ENCODE results near the gene TMEM171.

Gene TMEM171

GRCh38 chr5:73126381-73126780, 6.0 kb downstream of the TMEM171 start:
- no peaks in the 10 kb centered on the region for H3K9me2 ChIP-seq (replicated peaks; ENCODE audit: low read depth, low read length)
- no peaks in the 10 kb centered on the region for H4K20me1 ChIP-seq (ENCODE audit: insufficient read depth, low read length, poor library complexity, severe bottlenecking)
- no peak overlapping the region for H3K4me2 ChIP-seq (ENCODE audit: low read depth, low read length, poor library complexity, severe bottlenecking)
- TF ChIP-seq EZH2phosphoT487 (IDR thresholded peaks at IDR 0.05; ENCODE audit: borderline replicate concordance): no peak
- no peak for TF ChIP-seq CTCF (conservative IDR thresholded peaks at IDR 0.05; ENCODE audit: low read length)
- H3K4me3 ChIP-seq (ENCODE audit: low read length, poor library complexity, severe bottlenecking): no peak overlapping the region
- H3K9me3 ChIP-seq (ENCODE audit: insufficient read depth, low read depth, low read length): no peaks in the 10 kb centered on the region
- no peaks in the 10 kb centered on the region for H3K36me3 ChIP-seq (ENCODE audit: insufficient read depth, low read length)
- no peaks in the 10 kb centered on the region for H3F3A ChIP-seq (ENCODE audit: low read depth)
- H3K79me2 ChIP-seq (ENCODE audit: insufficient read depth, low read length): no peaks in the 10 kb centered on the region
- no peaks in the 10 kb centered on the region for H3K4me1 ChIP-seq (ENCODE audit: insufficient read depth, low read length, poor library complexity, severe bottlenecking)
- H2AFZ ChIP-seq (ENCODE audit: low read length): no peak overlapping the region
- no peaks in the 10 kb centered on the region for H3K27me3 ChIP-seq (ENCODE audit: insufficient read depth, low read length, poor library complexity, severe bottlenecking)
- H3K9ac ChIP-seq (ENCODE audit: low read depth, low read length, poor library complexity, severe bottlenecking): no peak overlapping the region

- H3K36me3 ChIP-seq (ENCODE audit: insufficient read depth, low read length): no peaks in the 10 kb centered on the region
Observed at GRCh38 chr5:73126957-73127356, 6.6 kb downstream of the TMEM171 start.

GRCh38 chr5:73129143-73129542, 8.8 kb downstream of the TMEM171 start:
- H3K4me2 ChIP-seq (ENCODE audit: low read depth, low read length, poor library complexity, severe bottlenecking): no peak overlapping the region
- no peaks in the 10 kb centered on the region for H3K27me3 ChIP-seq (ENCODE audit: insufficient read depth, low read length, poor library complexity, severe bottlenecking)
- H3K4me3 ChIP-seq (ENCODE audit: low read length, poor library complexity, severe bottlenecking): no peak overlapping the region
- no peaks in the 10 kb centered on the region for H3K9me3 ChIP-seq (ENCODE audit: insufficient read depth, low read depth, low read length)
- no peaks in the 10 kb centered on the region for H3K36me3 ChIP-seq (ENCODE audit: insufficient read depth, low read length)
- H3K79me2 ChIP-seq (ENCODE audit: insufficient read depth, low read length): no peaks in the 10 kb centered on the region
- H4K20me1 ChIP-seq (ENCODE audit: insufficient read depth, low read length, poor library complexity, severe bottlenecking): no peaks in the 10 kb centered on the region
- no peaks in the 10 kb centered on the region for H3K4me1 ChIP-seq (ENCODE audit: insufficient read depth, low read length, poor library complexity, severe bottlenecking)
- TF ChIP-seq CTCF (conservative IDR thresholded peaks at IDR 0.05; ENCODE audit: low read length) (no peak), EZH2phosphoT487 (IDR thresholded peaks at IDR 0.05; ENCODE audit: borderline replicate concordance) (no peak)
- H2AFZ ChIP-seq (ENCODE audit: low read length): 0 out of 2 replicates have a peak overlapping the region, but pooled peaks have one; percentile 19
- H3K9ac ChIP-seq (ENCODE audit: low read depth, low read length, poor library complexity, severe bottlenecking): no peak overlapping the region
- H3K9me2 ChIP-seq (replicated peaks; ENCODE audit: low read depth, low read length): no peaks in the 10 kb centered on the region
- H3F3A ChIP-seq (ENCODE audit: low read depth): no peaks in the 10 kb centered on the region

More at GRCh38 chr5:73126957-73127356, 6.6 kb downstream of the TMEM171 start:
- TF ChIP-seq CTCF (conservative IDR thresholded peaks at IDR 0.05; ENCODE audit: low read length): no peak
- TF ChIP-seq EZH2phosphoT487 (IDR thresholded peaks at IDR 0.05; ENCODE audit: borderline replicate concordance): no peak
- no peaks in the 10 kb centered on the region for H3F3A ChIP-seq (ENCODE audit: low read depth)
- H3K27me3 ChIP-seq (ENCODE audit: insufficient read depth, low read length, poor library complexity, severe bottlenecking): no peaks in the 10 kb centered on the region
- no peaks in the 10 kb centered on the region for H3K9me3 ChIP-seq (ENCODE audit: insufficient read depth, low read depth, low read length)
- H3K4me3 ChIP-seq (ENCODE audit: low read length, poor library complexity, severe bottlenecking): no peak overlapping the region
- no peaks in the 10 kb centered on the region for H4K20me1 ChIP-seq (ENCODE audit: insufficient read depth, low read length, poor library complexity, severe bottlenecking)
- no peaks in the 10 kb centered on the region for H3K4me1 ChIP-seq (ENCODE audit: insufficient read depth, low read length, poor library complexity, severe bottlenecking)
- H2AFZ ChIP-seq (ENCODE audit: low read length): no peak overlapping the region
- no peak overlapping the region for H3K9ac ChIP-seq (ENCODE audit: low read depth, low read length, poor library complexity, severe bottlenecking)
- H3K79me2 ChIP-seq (ENCODE audit: insufficient read depth, low read length): no peaks in the 10 kb centered on the region
- no peak overlapping the region for H3K4me2 ChIP-seq (ENCODE audit: low read depth, low read length, poor library complexity, severe bottlenecking)
- H3K9me2 ChIP-seq (replicated peaks; ENCODE audit: low read depth, low read length): no peaks in the 10 kb centered on the region
